Mammary epithelial cell (primary cell): ENCODE measurements around the gene ZNF333.

Experiments used
- CTCF ChIP-seq, 2 donors: IDR thresholded peaks in 1 of 2; conservative IDR thresholded peaks in 1 of 2; 2 replicates each; pipeline ENCODE4 v1.5.1; 2011 to 2012; ENCODE audit warnings: inconsistent platforms in 2 of 2, low read length in 2 of 2, mild to moderate bottlenecking in 2 of 2, control low read depth in 1 of 2, low read depth in 1 of 2; ENCODE audit not compliant: insufficient read depth in 1 of 2; ENCODE audit errors: extremely low read depth in 1 of 2
- EZH2 ChIP-seq: IDR thresholded peaks from 2 replicates; pipeline ENCODE4 v1.6.1; 2012; ENCODE audit warnings: low read length, inconsistent platforms, borderline replicate concordance

DNA sequence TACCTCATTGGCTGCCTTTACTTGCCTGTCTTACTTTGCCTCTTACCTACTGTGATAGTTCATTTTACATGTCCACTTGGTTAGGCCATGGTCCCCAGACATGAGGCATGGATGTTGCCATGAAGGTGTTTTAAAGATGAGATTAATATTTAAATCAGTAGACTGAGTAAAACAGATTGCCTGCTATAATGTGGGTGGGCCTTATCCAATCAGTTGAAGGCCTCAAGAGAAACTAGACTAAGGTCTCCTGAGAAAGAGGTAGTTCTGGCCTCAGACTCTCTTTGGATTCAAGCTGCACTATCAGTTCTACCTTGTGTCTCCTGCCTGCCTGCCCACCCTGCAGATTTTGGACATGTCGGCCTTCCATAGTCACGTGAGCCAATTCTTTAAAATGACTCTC, 41.3 kb upstream of the ZNF333 start:
- no peak for TF ChIP-seq CTCF (conservative IDR thresholded peaks at IDR 0.05 in 1 of 2, IDR thresholded peaks at IDR 0.05 in 1 of 2; ENCODE audit: extremely low read depth in 1 of 2, insufficient read depth in 1 of 2, low read depth in 1 of 2, low read length in 2 of 2)
- no peak for TF ChIP-seq EZH2
